Lower leg skin (tissue), 3 donors: ENCODE data around the gene ERG.

ENCODE experiments used
- CTCF ChIP-seq, 3 donors: fragments of 450-650 bp; IDR thresholded peaks; one replicate each; pipeline ENCODE4 v1.5.1; 2016; ENCODE audit warnings: antibody characterized with exemption in 3 of 3, mild to moderate bottlenecking in 3 of 3, moderate library complexity in 2 of 3
- POLR2A ChIP-seq, 2 donors: fragments of 450-650 bp; IDR thresholded peaks; one replicate each; pipeline ENCODE4 v1.6.1; 2016 to 2017; ENCODE audit warnings: antibody characterized with exemption in 2 of 2, mild to moderate bottlenecking in 1 of 2, moderate library complexity in 1 of 2

DNA sequence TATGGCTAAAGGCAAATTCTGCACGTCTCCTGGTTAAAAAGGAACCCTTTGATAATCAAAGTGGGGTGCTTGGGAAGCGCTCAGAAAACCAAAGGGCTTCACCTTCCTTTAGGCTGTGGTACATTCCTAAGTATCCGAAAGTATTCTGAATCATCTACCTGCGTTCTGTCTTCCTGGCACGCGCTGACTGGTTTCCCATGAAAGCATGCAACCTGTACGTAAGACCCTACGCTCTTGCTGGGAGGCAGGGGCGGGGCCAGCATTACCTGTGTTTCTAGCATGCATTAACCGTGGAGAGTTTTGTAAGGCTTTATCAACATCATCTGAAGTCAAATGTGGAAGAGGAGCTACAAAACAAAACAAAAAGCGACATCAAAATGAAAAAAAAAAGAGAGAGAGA lies 96.0 kb downstream of the ERG start:
- TF ChIP-seq CTCF (IDR thresholded peaks at IDR 0.05) (no peak), POLR2A (IDR thresholded peaks at IDR 0.05) (no peak)
